Germinal center (tissue), 1 donor: ENCODE measurements around the gene UBAC2.

Experiments
- DNase-seq: peaks from one replicate; pipeline ENCODE4 v3.0.0; 2012; ENCODE audit warnings: mixed read lengths, low spot score

The UBAC2 gene

GRCh38 chr13:99270518-99270917 is 69.9 kb downstream of the UBAC2 start:
- DNase-seq: no peak

GRCh38 chr13:99271249-99271648 is 70.6 kb downstream of the UBAC2 start:
- no peak for DNase-seq

GRCh38 chr13:99272481-99272880 is 71.8 kb downstream of the UBAC2 start:
- no peak for DNase-seq

GRCh38 chr13:99273128-99273527 is 72.5 kb downstream of the UBAC2 start:
- DNase-seq: no peak

- DNase-seq: no peak
Observed at GRCh38 chr13:99275093-99275469, 74.4 kb downstream of the UBAC2 start.

- no peak for DNase-seq
Observed at GRCh38 chr13:99276706-99277105, 76.1 kb downstream of the UBAC2 start.

- no peak for DNase-seq
Observed at GRCh38 chr13:99277629-99278028, 77.0 kb downstream of the UBAC2 start.

- DNase-seq: no peak
Observed at GRCh38 chr13:99278200-99278599, 77.5 kb downstream of the UBAC2 start.

GRCh38 chr13:99278843-99279242 is 78.2 kb downstream of the UBAC2 start:
- no peak for DNase-seq

GRCh38 chr13:99279637-99280036 is 79.0 kb downstream of the UBAC2 start:
- DNase-seq: no peak

GRCh38 chr13:99280166-99280565 is 79.5 kb downstream of the UBAC2 start:
- no peak for DNase-seq

GRCh38 chr13:99281811-99282263 is 81.2 kb downstream of the UBAC2 start:
- no peak for DNase-seq

- DNase-seq: peak; percentile 79
Observed at GRCh38 chr13:99282264-99283231, 81.9 kb downstream of the UBAC2 start.

- DNase-seq: no peak
Observed at GRCh38 chr13:99285432-99286182, 85.0 kb downstream of the UBAC2 start.

GRCh38 chr13:99287551-99287950 is 86.9 kb downstream of the UBAC2 start:
- no peak for DNase-seq

- no peak for DNase-seq
Observed at GRCh38 chr13:99288089-99288488, 87.4 kb downstream of the UBAC2 start.

- DNase-seq: no peak
Observed at GRCh38 chr13:99289271-99289670, 88.6 kb downstream of the UBAC2 start.

- DNase-seq: no peak
Observed at GRCh38 chr13:99289674-99290337, 89.2 kb downstream of the UBAC2 start.

GRCh38 chr13:99290894-99291293 is 90.2 kb downstream of the UBAC2 start:
- DNase-seq: no peak

- DNase-seq: no peak
Observed at GRCh38 chr13:99293178-99293577, 92.5 kb downstream of the UBAC2 start.

GRCh38 chr13:99294198-99294597 is 93.5 kb downstream of the UBAC2 start:
- no peak for DNase-seq

- DNase-seq: no peak
Observed at GRCh38 chr13:99294958-99295357, 94.3 kb downstream of the UBAC2 start.
